ENCODE measurements around the gene PCYT2. TPM values are rescaled to one million over a fixed set of nuclear protein-coding genes. Genes with fewer than 3 reads are reported as not detected.

The PCYT2 gene
- total and polyA plus RNA-seq, 9 of the 15 experiments (the other 6 are each of a cell fraction or from before 2014, with no cell fraction given) = 0.92 to 134 (median 82.5) TPM

GRCh38 chr17:81860756-81861568, 50.2 kb downstream of the PCYT2 start (continued):
- no peak for TF ChIP-seq ZZZ3 (IDR thresholded peaks at IDR 0.05)
- TF ChIP-seq BMI1 (IDR thresholded peaks at IDR 0.05; ENCODE audit: low read length) = no peak
- TF ChIP-seq MEIS2 (IDR thresholded peaks at IDR 0.05; ENCODE audit: partially characterized antibody) = peak; percentile 77
- peak in 1 of 2 experiments; percentile 100; a peak in 2 of 4 replicates for TF ChIP-seq ZNF639 (CRISPR knock-in tag; conservative IDR thresholded peaks at IDR 0.05 in 1 of 2, IDR thresholded peaks at IDR 0.05 in 1 of 2)
- TF ChIP-seq, protein P1, sequence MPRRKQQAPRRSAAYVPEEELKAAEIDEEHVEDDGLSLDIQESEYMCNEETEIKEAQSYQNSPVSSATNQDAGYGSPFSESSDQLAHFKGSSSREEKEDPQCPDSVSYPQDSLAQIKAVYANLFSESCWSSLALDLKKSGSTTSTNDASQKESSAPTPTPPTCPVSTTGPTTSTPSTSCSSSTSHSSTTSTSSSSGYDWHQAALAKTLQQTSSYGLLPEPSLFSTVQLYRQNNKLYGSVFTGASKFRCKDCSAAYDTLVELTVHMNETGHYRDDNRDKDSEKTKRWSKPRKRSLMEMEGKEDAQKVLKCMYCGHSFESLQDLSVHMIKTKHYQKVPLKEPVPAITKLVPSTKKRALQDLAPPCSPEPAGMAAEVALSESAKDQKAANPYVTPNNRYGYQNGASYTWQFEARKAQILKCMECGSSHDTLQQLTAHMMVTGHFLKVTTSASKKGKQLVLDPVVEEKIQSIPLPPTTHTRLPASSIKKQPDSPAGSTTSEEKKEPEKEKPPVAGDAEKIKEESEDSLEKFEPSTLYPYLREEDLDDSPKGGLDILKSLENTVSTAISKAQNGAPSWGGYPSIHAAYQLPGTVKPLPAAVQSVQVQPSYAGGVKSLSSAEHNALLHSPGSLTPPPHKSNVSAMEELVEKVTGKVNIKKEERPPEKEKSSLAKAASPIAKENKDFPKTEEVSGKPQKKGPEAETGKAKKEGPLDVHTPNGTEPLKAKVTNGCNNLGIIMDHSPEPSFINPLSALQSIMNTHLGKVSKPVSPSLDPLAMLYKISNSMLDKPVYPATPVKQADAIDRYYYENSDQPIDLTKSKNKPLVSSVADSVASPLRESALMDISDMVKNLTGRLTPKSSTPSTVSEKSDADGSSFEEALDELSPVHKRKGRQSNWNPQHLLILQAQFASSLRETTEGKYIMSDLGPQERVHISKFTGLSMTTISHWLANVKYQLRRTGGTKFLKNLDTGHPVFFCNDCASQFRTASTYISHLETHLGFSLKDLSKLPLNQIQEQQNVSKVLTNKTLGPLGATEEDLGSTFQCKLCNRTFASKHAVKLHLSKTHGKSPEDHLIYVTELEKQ (CRISPR knock-in tag; IDR thresholded peaks at IDR 0.05) = peak; percentile 63; the same call in 1 of the 2 replicates
- TF ChIP-seq, protein P2, sequence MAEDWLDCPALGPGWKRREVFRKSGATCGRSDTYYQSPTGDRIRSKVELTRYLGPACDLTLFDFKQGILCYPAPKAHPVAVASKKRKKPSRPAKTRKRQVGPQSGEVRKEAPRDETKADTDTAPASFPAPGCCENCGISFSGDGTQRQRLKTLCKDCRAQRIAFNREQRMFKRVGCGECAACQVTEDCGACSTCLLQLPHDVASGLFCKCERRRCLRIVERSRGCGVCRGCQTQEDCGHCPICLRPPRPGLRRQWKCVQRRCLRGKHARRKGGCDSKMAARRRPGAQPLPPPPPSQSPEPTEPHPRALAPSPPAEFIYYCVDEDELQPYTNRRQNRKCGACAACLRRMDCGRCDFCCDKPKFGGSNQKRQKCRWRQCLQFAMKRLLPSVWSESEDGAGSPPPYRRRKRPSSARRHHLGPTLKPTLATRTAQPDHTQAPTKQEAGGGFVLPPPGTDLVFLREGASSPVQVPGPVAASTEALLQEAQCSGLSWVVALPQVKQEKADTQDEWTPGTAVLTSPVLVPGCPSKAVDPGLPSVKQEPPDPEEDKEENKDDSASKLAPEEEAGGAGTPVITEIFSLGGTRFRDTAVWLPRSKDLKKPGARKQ (CRISPR knock-in tag; IDR thresholded peaks at IDR 0.05) = no peak
- TF ChIP-seq NR0B1 (IDR thresholded peaks at IDR 0.05; ENCODE audit: partially characterized antibody) = no peak
- TF ChIP-seq ZNF347 (CRISPR knock-in tag; IDR thresholded peaks at IDR 0.05; ENCODE audit: low read depth) = peak; percentile 79; the same call in 1 of the 2 replicates
- peak; percentile 66 to 87; a peak in 1 of 4 replicates for TF ChIP-seq SRF (CRISPR knock-in tag; IDR thresholded peaks at IDR 0.05)
- TF ChIP-seq HNRNPL (IDR thresholded peaks at IDR 0.05; ENCODE audit: low read depth, low read length) = no peak
- TF ChIP-seq RFX7 (CRISPR knock-in tag; IDR thresholded peaks at IDR 0.05) = no peak
- TF ChIP-seq U2AF2 (optimal IDR thresholded peaks at IDR 0.05; ENCODE audit: low read depth, low read length) = no peak
- TF ChIP-seq RFX1 (IDR thresholded peaks at IDR 0.05) = no peak
- TF ChIP-seq ZNF586 (CRISPR knock-in tag; conservative IDR thresholded peaks at IDR 0.05) = peak; percentile 85; the same call in 1 of the 2 replicates
- TF ChIP-seq SPI1 (IDR thresholded peaks at IDR 0.05; ENCODE audit: borderline replicate concordance, low read depth, low read length) = no peak
- TF ChIP-seq SNIP1 (IDR thresholded peaks at IDR 0.05; ENCODE audit: low read depth) = no peak
- peak; percentile 94 for TF ChIP-seq ZNF76 (CRISPR knock-in tag; IDR thresholded peaks at IDR 0.05; ENCODE audit: borderline replicate concordance)
- TF ChIP-seq ZNF778 (CRISPR knock-in tag; IDR thresholded peaks at IDR 0.05) = no peak
- peak; percentile 90 for TF ChIP-seq CREB1 (IDR thresholded peaks at IDR 0.05)
- peak; percentile 91 for TF ChIP-seq CREB1 (CRISPR knock-in tag; IDR thresholded peaks at IDR 0.05)
